Left lung (tissue), 10 donors: Measurements from ENCODE around the gene PHACTR1. TPM values are rescaled to one million over a fixed set of nuclear protein-coding genes. Genes with fewer than 3 reads are reported as not detected.
A peak's percentile ranks its signal among the peaks of the same experiment; 100 is the strongest.

ENCODE experiments used
- ATAC-seq: fragments of 200-7000 bp; cut with Tn5 transposase; one replicate; pipeline ENCODE4 v1.9.1; 2020; ENCODE audit warnings: moderate library complexity
- DNase-seq, 4 donors: peaks; one replicate each; pipeline ENCODE4 v3.0.0-alpha.2; 2013 to 2020
- H3K27ac ChIP-seq, 2 donors: fragments of 200-600 bp; sonication (generic) in 1 of 2; one replicate each; pipeline versions ENCODE4 v1.5.0 to v1.8.0; 2020 to 2021
- H3K27me3 ChIP-seq, 2 donors: fragments of 200-600 bp; sonication (generic) in 1 of 2; one replicate each; pipeline versions ENCODE4 v1.5.0 to v1.8.0; 2020 to 2021
- H3K36me3 ChIP-seq, 2 donors: fragments of 200-600 bp; sonication (generic) in 1 of 2; one replicate each; pipeline versions ENCODE4 v1.5.0 to v1.8.0; 2020 to 2021
- H3K4me1 ChIP-seq, 2 donors: fragments of 200-600 bp; one replicate each; pipeline ENCODE4 v1.8.0; 2021
- H3K4me3 ChIP-seq, 2 donors: fragments of 200-600 bp; sonication (generic) in 1 of 2; one replicate each; pipeline versions ENCODE4 v1.5.0 to v1.8.0; 2020 to 2021; ENCODE audit warnings: mild to moderate bottlenecking in 1 of 2
- H3K9me3 ChIP-seq, 2 donors: fragments of 200-600 bp; sonication (generic) in 1 of 2; one replicate each; pipeline versions ENCODE4 v1.5.0 to v1.8.0; 2020 to 2021
- intact Hi-C, 2 donors: fragments of 100-400 bp; cut with DNase I; formaldehyde crosslinking; loops; one replicate each; pipeline versions ENCODE4 v1.11.2 to v1.14.2; 2022
- polyA plus RNA-seq, 6 donors: library from polyadenylated mRNA; unstranded; fragments of 120-200 nt; gene quantifications; one replicate each; pipeline ENCODE4 v1.2.1, GENCODE V29; 2013; ENCODE audit not compliant: insufficient read length in 6 of 6
- total RNA-seq, 2 donors: library from RNA; stranded (reverse); fragmentation: NEBNext Ultra II Directional; extraction: Animal tissue kit (Norgen Biotek cat#: 25700); gene quantifications; one replicate each; pipeline ENCODE4 v1.2.1, GENCODE V29; 2021
- TF ChIP-seq, protein P1 (sequence below), 2 donors: fragments of 200-600 bp; sonication (generic) in 1 of 2; IDR thresholded peaks; one replicate each; pipeline versions ENCODE4 v1.5.0 to v1.8.0; 2021; ENCODE audit warnings: antibody characterized with exemption in 2 of 2
- donor health status: DM: no; HTN: yes; CAD: no.
- donor health status: DM: no; HTN: no; CAD: no.

PHACTR1 gene
- total and polyA plus RNA-seq, 8 donors, result 12.1 to 53.3 (median 15.8) TPM

DNA sequence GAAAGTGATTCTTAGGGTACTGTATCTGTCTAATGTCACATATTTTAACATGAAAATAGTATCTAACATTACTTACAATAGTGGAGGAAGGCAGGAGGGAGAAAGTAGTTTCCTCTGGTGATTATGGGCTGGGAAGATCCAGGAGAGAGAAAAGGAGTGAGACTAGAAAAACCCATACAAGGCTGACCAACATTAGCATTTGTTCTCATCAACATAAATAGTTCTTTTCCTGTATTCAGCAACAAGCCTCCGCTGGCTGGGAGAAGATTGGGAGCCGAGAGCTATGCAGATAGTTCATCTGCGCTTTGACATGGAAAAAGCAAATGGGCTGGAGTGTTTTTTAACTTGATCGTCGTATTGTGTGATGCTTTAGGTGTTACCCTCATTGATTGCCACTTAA lies 239.4 kb downstream of the PHACTR1 start:
- no peak overlapping the region for H3K4me3 ChIP-seq
- no peaks in the 10 kb centered on the region for H3K9me3 ChIP-seq
- TF ChIP-seq, protein P1, sequence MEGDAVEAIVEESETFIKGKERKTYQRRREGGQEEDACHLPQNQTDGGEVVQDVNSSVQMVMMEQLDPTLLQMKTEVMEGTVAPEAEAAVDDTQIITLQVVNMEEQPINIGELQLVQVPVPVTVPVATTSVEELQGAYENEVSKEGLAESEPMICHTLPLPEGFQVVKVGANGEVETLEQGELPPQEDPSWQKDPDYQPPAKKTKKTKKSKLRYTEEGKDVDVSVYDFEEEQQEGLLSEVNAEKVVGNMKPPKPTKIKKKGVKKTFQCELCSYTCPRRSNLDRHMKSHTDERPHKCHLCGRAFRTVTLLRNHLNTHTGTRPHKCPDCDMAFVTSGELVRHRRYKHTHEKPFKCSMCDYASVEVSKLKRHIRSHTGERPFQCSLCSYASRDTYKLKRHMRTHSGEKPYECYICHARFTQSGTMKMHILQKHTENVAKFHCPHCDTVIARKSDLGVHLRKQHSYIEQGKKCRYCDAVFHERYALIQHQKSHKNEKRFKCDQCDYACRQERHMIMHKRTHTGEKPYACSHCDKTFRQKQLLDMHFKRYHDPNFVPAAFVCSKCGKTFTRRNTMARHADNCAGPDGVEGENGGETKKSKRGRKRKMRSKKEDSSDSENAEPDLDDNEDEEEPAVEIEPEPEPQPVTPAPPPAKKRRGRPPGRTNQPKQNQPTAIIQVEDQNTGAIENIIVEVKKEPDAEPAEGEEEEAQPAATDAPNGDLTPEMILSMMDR (IDR thresholded peaks at IDR 0.05), result no peak
- H3K27me3 ChIP-seq, result no peaks in the 10 kb centered on the region
- ATAC-seq, result no peak
- no peak overlapping the region for H3K27ac ChIP-seq
- no peaks in the 10 kb centered on the region for H3K36me3 ChIP-seq
- no peak for DNase-seq
- intact Hi-C loops, result no loop called here
- peaks cover 6 to 24% of the 10 kb centered on the region in 2 donors for H3K4me1 ChIP-seq

DNA sequence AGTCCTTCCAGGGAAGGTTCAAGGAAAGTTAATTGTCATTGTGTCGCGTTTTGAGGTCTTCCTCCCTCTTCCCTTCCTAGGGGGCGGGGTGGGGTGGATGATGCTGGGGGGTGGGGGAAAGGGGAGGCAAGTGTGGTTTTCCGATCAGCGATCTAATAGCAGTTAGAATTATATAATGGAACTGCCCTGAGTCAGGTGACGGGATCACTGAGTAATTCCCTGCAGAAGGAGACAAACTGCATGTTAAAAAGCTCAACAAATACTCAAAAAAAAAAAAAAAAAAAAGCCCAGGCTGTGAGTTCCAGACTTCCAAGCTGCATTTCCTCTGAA lies 240.4 kb downstream of the PHACTR1 start:
- H3K9me3 ChIP-seq, result no peaks in the 10 kb centered on the region
- H3K4me3 ChIP-seq, result peak overlapping the region; percentile 56
- peak overlapping the region; percentile 80 to 90 for H3K27ac ChIP-seq
- peaks cover 6 to 32% of the 10 kb centered on the region in 2 donors for H3K4me1 ChIP-seq
- H3K36me3 ChIP-seq, result no peaks in the 10 kb centered on the region
- TF ChIP-seq, protein P1 (IDR thresholded peaks at IDR 0.05), result no peak
- H3K27me3 ChIP-seq, result no peaks in the 10 kb centered on the region
- intact Hi-C loops, result no loop called here
- no peak for DNase-seq
- no peak for ATAC-seq

DNA sequence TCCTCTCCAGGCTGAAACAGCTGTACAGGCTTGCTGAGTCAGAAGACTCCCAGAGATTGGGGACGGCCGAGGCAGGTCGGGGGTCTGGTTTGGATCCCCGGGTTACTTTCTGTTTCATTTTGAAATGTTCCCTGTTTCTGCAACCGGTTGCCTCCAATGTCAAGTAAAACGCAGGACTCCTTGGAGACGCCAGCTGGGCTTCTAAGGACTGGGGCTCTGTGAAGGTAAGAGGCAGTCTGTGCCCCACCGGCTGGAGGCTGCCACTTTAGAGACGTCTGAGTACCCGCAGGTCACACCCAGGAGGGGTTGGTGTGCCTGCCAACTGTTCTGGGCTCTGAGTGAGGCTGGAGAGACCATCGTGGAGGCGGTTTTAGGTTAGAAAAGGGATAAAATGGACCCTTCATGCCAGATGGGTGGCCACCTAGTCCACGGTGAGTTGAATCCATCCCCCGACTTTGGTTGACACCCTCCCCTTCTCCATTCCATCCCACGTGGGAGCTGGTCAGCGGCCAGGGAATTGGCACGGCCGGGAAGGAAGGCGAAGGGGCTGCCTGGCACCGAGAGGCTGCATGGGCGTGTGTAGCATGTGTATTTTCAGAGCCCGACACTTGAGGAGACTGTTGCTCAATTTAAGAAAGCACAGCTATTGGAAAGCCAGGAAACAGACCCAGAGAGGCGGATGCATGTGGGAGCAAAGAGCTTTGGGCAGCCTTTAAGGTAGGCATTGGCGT lies 240.9 kb downstream of the PHACTR1 start:
- ATAC-seq, result peak; percentile 91
- H3K36me3 ChIP-seq, result no peaks in the 10 kb centered on the region
- peak overlapping the region; percentile 80 to 90 for H3K27ac ChIP-seq
- peak overlapping the region; percentile 56 for H3K4me3 ChIP-seq
- intact Hi-C loops, result no loop called here
- H3K9me3 ChIP-seq, result no peaks in the 10 kb centered on the region
- peaks cover 11 to 38% of the 10 kb centered on the region in 2 donors for H3K4me1 ChIP-seq
- no peaks in the 10 kb centered on the region for H3K27me3 ChIP-seq
- TF ChIP-seq, protein P1 (IDR thresholded peaks at IDR 0.05), result no peak
- peak; percentile 54 to 90 (median 80) for DNase-seq

DNA sequence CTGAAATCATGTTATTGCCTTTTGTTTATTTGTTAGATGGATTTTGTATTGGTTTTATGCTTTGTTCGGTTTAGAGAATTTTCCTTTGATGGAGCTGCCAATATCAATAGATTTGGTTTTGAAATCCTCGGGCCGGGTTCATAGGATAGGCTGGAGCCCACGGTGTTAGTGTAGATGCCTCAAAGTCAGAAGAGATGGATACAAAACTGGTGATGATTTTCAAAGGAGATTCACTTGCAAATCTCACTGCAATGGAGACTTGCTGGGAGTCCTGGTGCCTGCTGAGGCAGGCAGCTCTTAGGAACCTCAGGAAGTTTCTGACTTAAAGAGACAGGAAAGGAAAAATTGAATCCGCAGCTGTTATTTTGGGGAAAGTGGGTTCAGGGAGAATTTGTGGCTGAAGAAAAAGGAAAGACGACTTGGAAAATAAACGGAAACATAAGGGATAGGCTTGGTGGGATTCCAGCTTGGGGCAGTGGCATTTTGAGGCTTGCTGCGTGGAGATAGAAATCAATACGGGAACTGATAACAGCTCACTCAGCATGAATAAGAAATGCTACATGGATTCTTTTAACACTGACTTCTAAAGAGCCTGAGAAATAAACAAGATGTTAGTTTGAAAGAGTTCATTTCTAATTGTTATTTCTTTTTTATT lies 241.6 kb downstream of the PHACTR1 start:
- no peak for DNase-seq
- Histone ChIP-seq H3K4me3 (peak overlapping the region; percentile 56), H3K4me1 (peaks cover 16 to 45% of the 10 kb centered on the region in 2 donors), H3K9me3 (no peaks in the 10 kb centered on the region), H3K27me3 (no peaks in the 10 kb centered on the region), H3K36me3 (no peaks in the 10 kb centered on the region), H3K27ac (peak overlapping the region; percentile 80 to 90)
- ATAC-seq, result peak; percentile 38
- TF ChIP-seq, protein P1 (IDR thresholded peaks at IDR 0.05), result no peak
- intact Hi-C loops, result no loop called here

DNA sequence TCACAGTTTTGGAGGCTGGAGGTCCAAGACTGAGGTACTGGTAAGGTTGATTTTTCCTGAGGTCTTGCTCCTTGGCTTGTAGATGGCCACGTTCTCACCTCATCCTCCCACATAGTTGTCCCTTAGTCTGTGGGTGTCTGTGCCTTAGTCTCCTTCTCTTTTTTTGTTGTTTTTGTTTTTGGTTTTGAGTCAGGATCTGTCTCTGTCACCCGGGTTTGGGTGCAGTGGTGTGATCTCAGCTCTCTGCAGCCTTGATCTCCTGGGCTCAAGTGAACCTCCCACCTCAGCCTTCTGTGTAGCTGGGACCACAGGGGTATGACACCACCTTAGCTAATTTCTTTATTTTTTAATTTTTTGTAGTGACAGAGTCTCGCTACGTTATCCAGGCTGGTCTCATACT lies 245.2 kb downstream of the PHACTR1 start:
- intact Hi-C loops, result no loop called here
- H3K36me3 ChIP-seq, result no peaks in the 10 kb centered on the region
- peak overlapping the region in 1 of 2 donors; percentile 71 for H3K27ac ChIP-seq
- DNase-seq, result no peak
- no peaks in the 10 kb centered on the region for H3K27me3 ChIP-seq
- H3K4me3 ChIP-seq, result no peak overlapping the region
- no peak for ATAC-seq
- TF ChIP-seq, protein P1 (IDR thresholded peaks at IDR 0.05), result no peak
- no peaks in the 10 kb centered on the region for H3K9me3 ChIP-seq
- peaks cover 18 to 57% of the 10 kb centered on the region in 2 donors for H3K4me1 ChIP-seq
